Esophagus muscularis mucosa (tissue), 4 donors: ENCODE measurements around the gene CDK5R2.

Source experiments
- CTCF ChIP-seq, 3 experiments: fragments of 200-600 bp in 2 of 3; fragments of 450-650 bp in 1 of 3; sonication (generic) in 2 of 3; IDR thresholded peaks; one replicate each; pipeline ENCODE4 v1.5.1; 2017 to 2019; ENCODE audit warnings: antibody characterized with exemption in 3 of 3, mild to moderate bottlenecking in 2 of 3, moderate library complexity in 1 of 3
- EP300 ChIP-seq: sonication (generic); formaldehyde crosslinking; IDR thresholded peaks from one replicate; pipeline ENCODE4 v1.6.1; 2017; ENCODE audit warnings: antibody characterized with exemption
- POLR2AphosphoS5 ChIP-seq, 2 donors: sonication (generic); formaldehyde crosslinking; IDR thresholded peaks; one replicate each; pipeline ENCODE4 v1.6.1; 2017; ENCODE audit warnings: antibody characterized with exemption in 2 of 2

DNA sequence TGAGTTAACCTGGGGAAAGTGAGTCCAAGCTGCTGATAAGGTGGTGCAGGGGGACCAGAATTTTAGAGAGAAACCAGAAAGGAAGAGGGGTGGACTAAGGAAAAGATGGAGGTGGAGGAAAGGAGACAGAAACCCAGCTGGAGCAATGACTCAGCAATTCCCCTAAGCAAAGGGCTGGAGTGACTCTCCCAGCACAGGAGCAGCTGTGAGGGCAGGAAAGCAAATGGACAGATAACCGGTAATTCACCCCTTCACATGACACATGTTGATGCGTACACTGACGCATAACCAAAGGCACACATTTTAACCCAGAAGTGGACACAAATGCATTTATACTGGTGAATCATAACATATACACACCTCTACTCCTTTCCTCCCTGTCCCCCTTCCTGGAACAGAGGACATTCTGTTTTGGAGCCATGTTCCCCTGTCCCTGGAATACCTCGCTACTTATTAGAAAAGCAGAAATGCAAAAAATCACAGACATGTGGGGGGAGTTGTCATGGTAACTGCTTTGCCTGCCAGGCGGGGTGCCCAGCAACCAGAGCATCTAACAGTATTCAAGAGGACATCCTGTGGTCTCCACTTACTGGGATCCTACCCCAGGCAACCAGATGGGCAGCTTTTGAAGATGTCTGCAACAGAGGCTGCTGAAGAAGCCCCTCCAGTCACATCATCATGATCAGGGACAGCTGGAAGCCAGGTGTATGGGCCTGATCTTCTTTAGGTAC, 4.7 kb downstream of the CDK5R2 start:
- no peak for TF ChIP-seq CTCF (IDR thresholded peaks at IDR 0.05)
- no peak for TF ChIP-seq EP300
- TF ChIP-seq POLR2AphosphoS5 (IDR thresholded peaks at IDR 0.05), result no peak
